DND-41 (cell line): Measurements from ENCODE around the gene MBNL2.

Experiments
- EZH2 ChIP-seq: IDR thresholded peaks from 3 replicates; pipeline ENCODE4 v1.6.1; 2012; ENCODE audit warnings: borderline replicate concordance, low read depth, mild to moderate bottlenecking, moderate library complexity, low read length, inconsistent platforms; ENCODE audit not compliant: severe bottlenecking
- TF ChIP-seq, protein P1 (sequence below): IDR thresholded peaks from 2 replicates; pipeline ENCODE4 v1.5.1; 2012; ENCODE audit warnings: borderline replicate concordance, low read length, moderate library complexity, mild to moderate bottlenecking; ENCODE audit not compliant: poor library complexity, severe bottlenecking; ENCODE audit errors: extremely low read depth

DNA sequence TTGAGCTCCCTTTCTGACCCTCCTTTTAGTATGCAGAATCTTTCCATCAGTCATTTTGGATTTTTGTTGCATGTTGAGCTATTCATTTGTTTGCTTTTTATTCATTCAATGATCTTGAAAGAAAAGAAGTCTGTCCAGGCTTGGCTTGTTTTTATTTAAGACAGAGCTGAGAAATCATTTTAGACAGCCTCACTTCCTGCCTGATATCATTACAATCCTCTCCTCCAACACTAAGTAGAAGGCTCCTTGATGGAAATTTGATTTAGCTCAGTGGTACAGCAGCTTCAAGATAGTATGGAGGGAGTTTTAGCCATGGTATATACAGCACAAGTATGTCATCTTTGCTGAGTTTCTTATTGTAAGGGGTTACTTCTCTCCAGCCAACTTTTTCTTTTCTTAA lies 28.4 kb downstream of the MBNL2 start:
- TF ChIP-seq, protein P1, sequence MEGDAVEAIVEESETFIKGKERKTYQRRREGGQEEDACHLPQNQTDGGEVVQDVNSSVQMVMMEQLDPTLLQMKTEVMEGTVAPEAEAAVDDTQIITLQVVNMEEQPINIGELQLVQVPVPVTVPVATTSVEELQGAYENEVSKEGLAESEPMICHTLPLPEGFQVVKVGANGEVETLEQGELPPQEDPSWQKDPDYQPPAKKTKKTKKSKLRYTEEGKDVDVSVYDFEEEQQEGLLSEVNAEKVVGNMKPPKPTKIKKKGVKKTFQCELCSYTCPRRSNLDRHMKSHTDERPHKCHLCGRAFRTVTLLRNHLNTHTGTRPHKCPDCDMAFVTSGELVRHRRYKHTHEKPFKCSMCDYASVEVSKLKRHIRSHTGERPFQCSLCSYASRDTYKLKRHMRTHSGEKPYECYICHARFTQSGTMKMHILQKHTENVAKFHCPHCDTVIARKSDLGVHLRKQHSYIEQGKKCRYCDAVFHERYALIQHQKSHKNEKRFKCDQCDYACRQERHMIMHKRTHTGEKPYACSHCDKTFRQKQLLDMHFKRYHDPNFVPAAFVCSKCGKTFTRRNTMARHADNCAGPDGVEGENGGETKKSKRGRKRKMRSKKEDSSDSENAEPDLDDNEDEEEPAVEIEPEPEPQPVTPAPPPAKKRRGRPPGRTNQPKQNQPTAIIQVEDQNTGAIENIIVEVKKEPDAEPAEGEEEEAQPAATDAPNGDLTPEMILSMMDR, result no peak
- no peak for TF ChIP-seq EZH2
